AG10803 (cell line): Measurements from ENCODE around the gene DYRK1B.
"Not testable (repeated sequence)": the region's sequence is repeated elsewhere in the genome, so short reads cannot be mapped to it uniquely, and the experiment has no call there.

Experiments used
- DNase-seq: peaks from one replicate; pipeline ENCODE4 v3.0.0; 2010; ENCODE audit warnings: low read depth
- H3K4me3 ChIP-seq: 2 replicates; pipeline ENCODE4 v1.5.1; 2011; ENCODE audit warnings: mild to moderate bottlenecking, low read length, control low read depth
- TF ChIP-seq, protein P1 (sequence below): conservative IDR thresholded peaks from 2 replicates; pipeline ENCODE4 v1.5.1; 2011; ENCODE audit warnings: mild to moderate bottlenecking, low read length, control low read depth, inconsistent platforms

Gene DYRK1B

DNA sequence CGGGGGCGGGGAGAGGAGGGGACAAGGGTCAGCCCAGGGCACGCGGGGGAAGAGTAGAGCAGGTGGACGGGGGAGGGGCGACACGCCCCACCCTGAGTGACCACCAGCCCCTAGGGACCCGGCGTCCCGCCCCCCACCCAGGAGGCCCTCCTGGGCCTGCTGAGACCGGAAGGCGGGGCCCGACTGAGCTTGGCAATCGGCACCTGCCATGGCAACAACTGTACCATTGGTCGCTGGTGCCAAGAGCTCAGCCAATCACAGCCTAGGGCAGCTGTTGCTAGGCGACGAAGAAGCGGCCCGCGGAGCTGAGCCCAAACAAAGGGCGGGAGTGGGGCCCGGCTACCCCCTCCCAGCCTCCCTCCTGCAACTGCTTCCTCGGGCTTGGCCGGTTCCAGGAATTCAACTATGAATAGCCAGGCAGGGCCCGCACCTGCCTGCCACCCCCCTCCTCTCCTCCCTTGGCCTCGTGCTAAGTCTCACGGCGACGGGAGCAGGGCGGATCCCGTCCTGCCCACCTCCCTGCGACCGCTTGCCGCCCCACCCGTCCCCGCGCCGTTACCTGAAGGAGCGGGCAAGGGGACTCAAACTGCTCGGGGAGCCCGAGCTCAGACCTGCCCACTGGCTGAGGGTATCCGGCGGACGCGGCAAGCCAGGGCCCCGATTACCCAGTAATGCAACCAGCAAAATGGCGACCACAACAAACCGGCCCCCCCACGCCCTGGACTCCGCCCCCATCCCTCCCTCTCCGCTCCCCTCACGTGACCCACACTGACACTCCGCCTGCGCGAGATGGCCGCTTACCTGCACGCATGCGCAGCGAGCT is at the start of gene DYRK1B:
TSS of gene DYRK1B (minus strand) at position 699 of the 823 bp plus-strand sequence. CDS start 2,295 bp downstream, outside the sequence.
- peak; percentile 96 for DNase-seq
- TF ChIP-seq, protein P1, sequence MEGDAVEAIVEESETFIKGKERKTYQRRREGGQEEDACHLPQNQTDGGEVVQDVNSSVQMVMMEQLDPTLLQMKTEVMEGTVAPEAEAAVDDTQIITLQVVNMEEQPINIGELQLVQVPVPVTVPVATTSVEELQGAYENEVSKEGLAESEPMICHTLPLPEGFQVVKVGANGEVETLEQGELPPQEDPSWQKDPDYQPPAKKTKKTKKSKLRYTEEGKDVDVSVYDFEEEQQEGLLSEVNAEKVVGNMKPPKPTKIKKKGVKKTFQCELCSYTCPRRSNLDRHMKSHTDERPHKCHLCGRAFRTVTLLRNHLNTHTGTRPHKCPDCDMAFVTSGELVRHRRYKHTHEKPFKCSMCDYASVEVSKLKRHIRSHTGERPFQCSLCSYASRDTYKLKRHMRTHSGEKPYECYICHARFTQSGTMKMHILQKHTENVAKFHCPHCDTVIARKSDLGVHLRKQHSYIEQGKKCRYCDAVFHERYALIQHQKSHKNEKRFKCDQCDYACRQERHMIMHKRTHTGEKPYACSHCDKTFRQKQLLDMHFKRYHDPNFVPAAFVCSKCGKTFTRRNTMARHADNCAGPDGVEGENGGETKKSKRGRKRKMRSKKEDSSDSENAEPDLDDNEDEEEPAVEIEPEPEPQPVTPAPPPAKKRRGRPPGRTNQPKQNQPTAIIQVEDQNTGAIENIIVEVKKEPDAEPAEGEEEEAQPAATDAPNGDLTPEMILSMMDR: no peak
- H3K4me3 ChIP-seq: peak within 1 kb of the TSS; percentile 92

DNA sequence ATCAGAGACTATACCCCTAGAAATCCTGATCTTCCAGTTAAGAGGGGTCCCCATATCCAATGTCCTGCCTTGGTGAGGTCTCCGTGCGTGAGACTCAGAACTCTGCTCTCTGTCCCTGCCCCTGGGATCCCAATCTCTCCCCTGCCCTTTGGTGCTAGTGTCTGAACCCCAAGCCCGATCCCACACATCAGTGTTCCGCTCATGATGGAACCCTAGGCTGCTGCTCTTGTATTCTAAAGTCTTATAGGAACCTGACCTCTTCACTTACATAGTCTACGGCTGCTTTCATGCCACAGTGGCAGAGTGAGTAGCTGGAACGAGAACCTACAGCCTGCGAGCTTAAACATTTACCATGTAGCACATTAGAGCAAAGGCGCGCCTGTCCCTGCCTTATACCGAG is 48.7 kb upstream of the DYRK1B start:
- not testable (repeated sequence) for DNase-seq, H3K4me3 ChIP-seq

DNA sequence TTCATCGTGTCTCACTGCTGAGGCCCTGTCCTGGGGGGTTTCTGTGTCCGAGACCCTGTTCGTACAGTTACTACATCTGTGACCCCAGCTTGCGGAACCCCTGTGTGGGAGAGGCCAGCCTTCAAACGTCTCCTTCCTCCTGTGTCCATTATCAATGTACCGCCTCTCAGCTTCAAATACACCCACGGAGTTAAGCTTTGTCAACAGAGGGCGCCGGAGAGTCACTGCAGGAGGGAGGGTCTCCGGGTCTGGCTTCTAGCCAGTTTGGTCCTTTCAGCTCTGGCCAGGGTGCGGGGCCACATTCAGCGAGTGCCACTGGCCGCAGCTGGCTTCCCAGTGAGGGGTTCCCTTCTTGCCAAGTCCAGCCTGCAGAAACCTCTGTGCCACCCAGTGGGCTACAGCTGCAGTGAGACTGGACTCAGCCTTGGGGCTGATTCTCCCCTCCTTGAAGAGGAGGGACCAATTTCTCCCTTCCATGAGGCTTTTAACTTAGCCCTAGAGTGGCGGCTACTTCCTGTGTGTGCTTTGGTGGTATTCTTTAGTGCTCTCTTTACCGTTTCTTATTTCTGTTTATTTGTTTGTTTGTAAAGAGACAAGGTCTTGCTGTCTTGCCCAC is 47.6 kb upstream of the DYRK1B start:
- not testable (repeated sequence) for H3K4me3 ChIP-seq, DNase-seq

DNA sequence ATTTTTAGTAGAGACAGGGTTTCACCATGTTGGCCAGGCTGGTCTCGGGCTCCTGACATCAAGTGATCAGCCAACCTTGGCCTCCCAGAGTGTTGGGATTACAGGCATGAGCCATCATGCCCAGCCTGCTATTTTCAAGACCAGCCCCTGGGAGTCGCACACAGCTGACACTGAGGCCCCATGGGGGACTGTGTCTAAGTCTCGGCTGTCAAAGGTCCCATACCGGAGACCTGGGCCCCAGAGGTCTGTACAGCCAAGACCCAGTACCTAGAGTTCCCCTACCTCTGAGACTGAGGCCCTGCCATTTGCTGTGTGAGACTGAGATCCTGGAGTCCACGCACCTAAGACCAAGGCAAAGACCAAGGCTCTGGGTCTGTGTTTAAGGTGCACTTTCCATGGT is 46.3 kb upstream of the DYRK1B start:
- not testable (repeated sequence) for H3K4me3 ChIP-seq, DNase-seq

DNA sequence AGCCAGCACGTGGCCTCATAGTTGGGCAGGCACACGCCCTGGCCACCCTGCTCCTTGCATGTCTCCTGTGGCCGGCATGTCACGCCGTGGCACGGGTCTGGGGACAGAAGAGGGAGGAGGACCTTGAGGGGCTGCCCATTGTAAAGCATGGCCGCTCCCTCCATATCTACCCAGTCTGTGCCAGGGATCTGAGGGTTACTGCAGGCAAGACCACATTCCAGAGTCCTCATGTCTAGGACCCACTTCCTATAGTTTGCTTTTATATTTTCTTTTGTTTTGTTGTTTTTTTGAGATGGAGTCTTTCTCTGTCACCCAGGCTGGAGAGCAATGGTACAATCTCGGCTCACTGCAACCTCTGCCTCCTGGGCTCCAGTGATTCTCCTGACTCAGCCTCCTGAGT is 45.8 kb upstream of the DYRK1B start:
- not testable (repeated sequence) for DNase-seq, H3K4me3 ChIP-seq

DNA sequence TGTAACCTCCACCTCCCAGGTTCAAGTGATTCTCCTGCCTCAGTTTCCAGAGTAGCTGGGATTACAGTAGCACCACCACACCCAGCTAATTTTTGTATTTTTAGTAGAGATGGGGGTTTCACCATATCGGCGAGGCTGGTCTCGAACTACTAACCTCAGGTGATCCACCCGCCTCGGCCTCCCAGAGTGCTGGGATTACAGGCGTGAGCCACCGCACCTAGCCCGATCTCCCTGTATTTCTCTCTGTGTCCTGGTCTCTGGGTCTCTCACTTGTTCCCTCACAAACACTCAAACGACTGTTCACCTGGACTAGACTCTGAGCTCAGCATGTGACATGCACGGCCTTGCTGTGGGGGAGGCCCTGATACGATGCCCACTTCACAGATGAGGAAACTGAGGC is 44.9 kb upstream of the DYRK1B start:
- DNase-seq, H3K4me3 ChIP-seq: not testable (repeated sequence)

DNA sequence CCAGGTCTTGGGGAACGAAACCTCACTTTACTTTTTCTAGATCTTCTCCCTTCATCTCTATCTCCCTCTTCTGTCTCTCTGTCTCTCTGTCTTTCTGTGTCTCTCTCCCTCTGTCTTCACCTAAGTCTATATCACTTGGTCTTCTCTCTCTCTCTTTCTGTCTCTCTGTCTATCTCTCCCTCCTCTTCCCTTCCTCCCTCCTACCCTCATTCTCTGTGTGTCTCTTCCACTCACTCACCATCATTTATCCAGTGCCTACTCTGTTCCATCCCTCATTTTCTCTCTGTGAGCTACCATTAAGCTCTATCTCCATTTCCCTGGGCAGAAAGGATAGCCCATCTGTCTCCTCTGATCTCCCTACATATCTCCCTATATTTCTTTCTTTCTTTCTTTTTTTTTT is 44.4 kb upstream of the DYRK1B start:
- TF ChIP-seq, protein P1: no peak
- DNase-seq: no peak
- no peak overlapping the region for H3K4me3 ChIP-seq

DNA sequence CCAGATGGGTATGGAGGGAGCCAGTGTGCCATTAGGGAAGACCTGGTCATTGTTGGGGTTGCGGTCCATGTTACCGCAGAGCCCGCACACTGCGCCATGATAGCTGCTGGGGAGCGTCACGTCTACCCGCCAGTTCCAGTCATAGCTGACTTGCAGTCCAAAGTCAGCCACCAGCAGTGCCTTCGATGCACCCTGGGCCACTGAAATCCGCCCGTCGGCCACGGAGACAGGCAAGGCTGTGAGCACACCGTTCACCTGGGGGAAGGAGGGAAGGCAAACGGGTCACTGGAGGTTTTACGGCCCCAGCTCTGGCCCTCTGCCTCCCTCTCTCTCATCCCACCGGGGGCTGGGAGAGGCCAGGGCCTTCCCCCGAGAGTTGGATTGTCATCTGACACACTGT is 44.0 kb upstream of the DYRK1B start:
- H3K4me3 ChIP-seq, DNase-seq: not testable (repeated sequence)

DNA sequence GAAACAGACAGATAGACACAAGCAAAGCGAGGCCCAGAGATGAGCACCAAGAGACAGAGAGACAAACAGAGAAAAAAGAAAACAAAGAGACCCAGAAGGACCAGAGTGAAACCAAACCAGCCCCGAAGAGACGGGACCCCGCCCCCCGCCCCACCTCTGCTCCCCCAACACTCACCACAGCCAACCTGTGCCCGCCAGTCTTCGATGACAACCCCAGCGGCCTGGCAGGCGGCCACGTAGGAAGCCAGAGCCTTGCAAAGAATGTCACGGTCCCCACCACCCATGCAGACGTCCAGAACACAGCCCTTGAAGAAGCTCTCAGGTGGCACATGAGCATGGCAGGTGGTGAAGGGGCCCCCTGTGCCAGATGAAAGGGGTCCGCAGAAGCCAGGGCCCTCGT is 43.5 kb upstream of the DYRK1B start:
- DNase-seq, H3K4me3 ChIP-seq: not testable (repeated sequence)

DNA sequence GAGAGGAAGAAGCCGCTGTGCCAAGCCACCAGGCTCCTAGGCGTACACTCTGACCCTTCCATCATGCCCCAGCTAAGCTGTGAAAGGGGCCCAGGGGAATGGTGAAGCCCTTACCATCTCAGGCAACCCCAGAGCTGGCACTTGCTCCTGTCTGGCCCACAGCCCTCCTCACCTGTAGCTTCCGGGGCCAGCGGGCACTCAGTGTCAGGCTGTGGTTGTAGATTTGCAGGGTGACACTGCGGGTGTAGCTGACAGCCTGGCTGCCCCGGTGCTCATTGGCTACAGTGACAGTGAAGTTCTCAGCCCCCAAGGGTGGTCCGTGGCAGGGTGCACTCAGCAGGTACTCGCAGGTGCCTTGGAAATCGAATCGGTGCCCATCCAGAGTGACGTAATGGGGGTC is 42.5 kb upstream of the DYRK1B start:
- DNase-seq: not testable (repeated sequence)

DNA sequence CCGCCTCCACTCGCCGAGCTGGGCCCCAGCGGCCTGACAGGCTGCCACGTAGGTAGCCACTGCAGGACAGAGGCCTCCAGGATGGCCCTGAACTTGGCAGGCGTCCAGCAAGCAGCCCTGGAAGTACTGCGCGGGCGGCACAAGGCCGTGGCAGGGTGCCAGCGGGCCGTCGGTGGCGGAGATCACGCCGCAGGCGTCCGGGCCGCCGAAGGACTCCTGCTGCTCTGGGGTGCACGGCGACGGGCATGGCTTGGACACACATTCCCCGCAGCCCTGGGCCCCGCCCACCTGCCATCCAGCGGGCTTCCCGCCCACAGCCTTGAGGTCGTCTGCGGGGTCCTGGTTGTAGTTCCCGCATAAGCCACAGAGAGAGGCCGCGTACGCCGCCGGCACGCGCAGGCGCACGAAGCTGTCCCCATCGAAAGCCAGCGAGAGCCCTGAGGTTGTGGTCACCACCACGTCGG is 41.5 kb upstream of the DYRK1B start:
- not testable (repeated sequence) for DNase-seq, H3K4me3 ChIP-seq

More for the DNA sequence above, 42.5 kb upstream of the DYRK1B start:
- not testable (repeated sequence) for H3K4me3 ChIP-seq

DNA sequence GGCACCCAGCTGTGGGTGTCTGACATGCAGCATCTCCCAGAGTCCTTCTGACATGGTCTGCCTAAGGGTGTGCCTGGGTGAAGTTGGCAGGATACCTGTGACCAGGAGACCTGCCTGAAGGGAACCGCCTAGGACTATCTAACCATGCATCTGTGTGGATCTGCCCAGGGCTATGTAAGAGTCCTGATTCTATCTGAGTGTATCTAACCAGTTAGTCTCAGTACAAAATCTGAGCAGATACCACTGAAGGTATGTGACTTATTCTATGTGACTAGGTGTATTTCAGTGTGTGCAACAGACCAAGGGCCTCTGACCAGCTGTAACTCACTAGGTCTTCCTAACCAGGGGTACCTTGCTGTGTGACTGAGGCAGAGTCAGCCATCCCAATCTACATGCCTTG is 40.4 kb upstream of the DYRK1B start:
- no peak overlapping the region for H3K4me3 ChIP-seq
- DNase-seq: no peak
- TF ChIP-seq, protein P1: no peak
